MCF 10A (cell line): ENCODE measurements around the gene RGCC. TPM values are rescaled to one million over a fixed set of nuclear protein-coding genes. Genes with fewer than 3 reads are reported as not detected.
A peak's percentile ranks its signal among the peaks of the same experiment; 100 is the strongest.

Source experiments
- Bru-seq: library from RNA; stranded (reverse); fragments of 400-500 nt; gene quantifications from one replicate; lab custom pipeline; 2021; lab: Mats Ljungman, UMichigan
- BruChase-seq, 2 experiments: library from RNA; stranded (reverse); fragments of 400-500 nt; gene quantifications; one replicate each; lab custom pipeline; 2021; lab: Mats Ljungman, UMichigan
- BruUV-seq: library from RNA; stranded (reverse); fragments of 400-500 nt; replicated peaks from 2 replicates; lab custom pipeline; 2021; lab: Mats Ljungman, UMichigan
- CTCF ChIA-PET: fragments of 300-600 bp; sonication (Branson Sonifier 250); formaldehyde crosslinking; extraction: SDS; loops from one replicate; lab custom pipeline; 2021; ENCODE audit warnings: antibody characterized with exemption, inconsistent platforms; lab: Yijun Ruan, JAX
- POLR2A ChIA-PET: fragments of 300-600, 350-650 bp; sonication (Branson Sonifier 250); formaldehyde crosslinking; extraction: SDS; loops from one replicate; lab custom pipeline; 2020; ENCODE audit warnings: antibody characterized with exemption, inconsistent platforms; lab: Yijun Ruan, JAX
- DNase-seq: peaks from one replicate; pipeline ENCODE4 v3.0.0-alpha.2; 2018; ENCODE audit not compliant: unreplicated experiment
- H3K27ac Mint-ChIP-seq: one replicate; pipeline ENCODE4 v1.8.0; 2022; ENCODE audit warnings: mild to moderate bottlenecking, low read depth, mixed read lengths; ENCODE audit not compliant: unreplicated experiment
- H3K27me3 Mint-ChIP-seq: one replicate; pipeline ENCODE4 v1.8.0; 2022; ENCODE audit warnings: mixed read lengths; ENCODE audit not compliant: insufficient read depth, unreplicated experiment
- H3K36me3 Mint-ChIP-seq: one replicate; pipeline ENCODE4 v1.8.0; 2022; ENCODE audit warnings: mild to moderate bottlenecking, moderate library complexity, mixed read lengths; ENCODE audit not compliant: insufficient read depth, unreplicated experiment
- H3K4me1 Mint-ChIP-seq: one replicate; pipeline ENCODE4 v1.8.0; 2022; ENCODE audit warnings: mixed read lengths; ENCODE audit not compliant: insufficient read depth, unreplicated experiment
- H3K4me3 Mint-ChIP-seq: one replicate; pipeline ENCODE4 v1.8.0; 2022; ENCODE audit warnings: mild to moderate bottlenecking, moderate library complexity, mixed read lengths; ENCODE audit not compliant: unreplicated experiment
- H3K9me3 Mint-ChIP-seq: one replicate; pipeline ENCODE4 v1.8.0; 2022; ENCODE audit warnings: mixed read lengths; ENCODE audit not compliant: unreplicated experiment
- intact Hi-C: fragments of 100-400 bp; cut with micrococcal nuclease; formaldehyde crosslinking; loops from 2 replicates; pipeline ENCODE4 v1.14.1; 2022
- long read RNA-seq: library from polyadenylated mRNA; stranded (forward); transcript quantifications from one replicate; pipeline ENCODE4 v2.0.0, GENCODE V29; 2022
- total RNA-seq: library from RNA; stranded (reverse); gene quantifications from 2 replicates; pipeline ENCODE4 v1.2.3, GENCODE V29; 2022
- TF ChIP-seq, protein P1 (sequence below): fragments of 200-600 bp; IDR thresholded peaks from one replicate; pipeline ENCODE4 v1.8.0; 2022; ENCODE audit warnings: antibody characterized with exemption, mild to moderate bottlenecking; ENCODE audit not compliant: unreplicated experiment

Gene RGCC, protein sequence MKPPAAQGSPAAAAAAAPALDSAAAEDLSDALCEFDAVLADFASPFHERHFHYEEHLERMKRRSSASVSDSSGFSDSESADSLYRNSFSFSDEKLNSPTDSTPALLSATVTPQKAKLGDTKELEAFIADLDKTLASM
- total RNA-seq: 2.9 and 3.7 TPM in 2 replicates
- percentile 59 among the genes with signal in this experiment for Bru-seq, nascent RNA
- BruChase-seq, experiment 1, labeled RNA remaining after a 6-hour chase: percentile 35 among the genes with signal in this experiment
- percentile 38 among the genes with signal in this experiment for BruChase-seq, experiment 2, labeled RNA remaining after a 2-hour chase
- long read RNA-seq, transcript RGCC-201 (5 exons, 960 nt): major isoform, 6 of 6 reads
- long read RNA-seq, partial matches to known transcripts: 0 of 6 reads
- long read RNA-seq, other reads (novel, unspliced or antisense): 0 of 6 reads

DNA sequence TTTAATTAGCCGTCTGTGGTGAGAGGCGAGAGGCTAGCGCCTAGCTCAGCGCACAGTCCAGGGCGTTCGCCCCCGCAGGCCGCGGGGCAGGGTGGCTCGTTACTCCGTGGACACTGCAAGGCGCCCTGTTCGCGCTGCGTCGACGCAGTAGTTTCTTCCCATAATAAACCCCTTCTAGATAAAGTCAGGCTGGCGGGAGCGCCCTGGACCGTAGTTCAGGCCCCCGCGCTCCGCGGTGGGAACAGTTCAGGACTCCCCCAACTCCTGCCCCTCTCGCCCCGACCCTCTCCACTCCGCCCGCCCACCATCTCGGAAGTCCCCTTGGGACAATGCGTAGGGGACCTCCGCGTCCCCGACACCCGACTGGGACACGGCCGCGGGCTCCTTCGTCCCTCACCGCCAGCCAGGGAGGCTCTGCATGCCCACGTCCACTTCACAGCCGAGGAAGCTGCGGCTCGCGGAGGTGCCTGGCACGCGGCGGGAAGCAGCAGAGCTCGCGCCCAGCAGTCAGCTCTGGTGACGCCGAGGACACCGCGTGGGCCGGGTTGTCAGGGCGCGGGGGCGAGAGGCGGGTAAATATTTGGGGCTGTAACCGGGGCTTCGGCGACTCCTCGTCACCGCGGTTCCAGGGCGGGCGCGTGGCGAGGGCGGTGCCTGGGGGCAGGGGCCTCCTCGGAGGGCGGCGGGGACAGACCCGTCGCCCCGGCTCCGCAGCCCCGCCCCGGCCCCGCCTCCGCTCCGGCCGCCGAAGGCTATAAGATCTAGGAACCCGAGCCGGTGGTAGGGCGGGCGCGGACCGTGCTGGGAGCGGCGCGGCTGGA lies at the start of gene RGCC:
Gene RGCC (plus strand): TSS at position 783 of the 821 bp plus-strand sequence. CDS start 158 bp downstream, outside the sequence.
- Mint-ChIP-seq H3K9me3 (no peaks in the 10 kb centered on the region), H3K36me3 (no peaks in the 10 kb centered on the region), H3K4me3 (peak within 1 kb of the TSS; percentile 67), H3K27me3 (no peaks in the 10 kb centered on the region), H3K27ac (no peak within 1 kb of the TSS), H3K4me1 (peaks cover 12% of the 10 kb centered on the region)
- POLR2A ChIA-PET: interaction anchor here (0.6 to 1.5 kb wide), 3 partner anchors 12 to 193 kb away, joined by 3 to 5 read pairs (median 3); no protein-coding TSS in a partner anchor
- CTCF ChIA-PET: no interaction called here
- no TSS peak for BruUV-seq
- DNase-seq: peak; percentile 48
- TF ChIP-seq, protein P1, sequence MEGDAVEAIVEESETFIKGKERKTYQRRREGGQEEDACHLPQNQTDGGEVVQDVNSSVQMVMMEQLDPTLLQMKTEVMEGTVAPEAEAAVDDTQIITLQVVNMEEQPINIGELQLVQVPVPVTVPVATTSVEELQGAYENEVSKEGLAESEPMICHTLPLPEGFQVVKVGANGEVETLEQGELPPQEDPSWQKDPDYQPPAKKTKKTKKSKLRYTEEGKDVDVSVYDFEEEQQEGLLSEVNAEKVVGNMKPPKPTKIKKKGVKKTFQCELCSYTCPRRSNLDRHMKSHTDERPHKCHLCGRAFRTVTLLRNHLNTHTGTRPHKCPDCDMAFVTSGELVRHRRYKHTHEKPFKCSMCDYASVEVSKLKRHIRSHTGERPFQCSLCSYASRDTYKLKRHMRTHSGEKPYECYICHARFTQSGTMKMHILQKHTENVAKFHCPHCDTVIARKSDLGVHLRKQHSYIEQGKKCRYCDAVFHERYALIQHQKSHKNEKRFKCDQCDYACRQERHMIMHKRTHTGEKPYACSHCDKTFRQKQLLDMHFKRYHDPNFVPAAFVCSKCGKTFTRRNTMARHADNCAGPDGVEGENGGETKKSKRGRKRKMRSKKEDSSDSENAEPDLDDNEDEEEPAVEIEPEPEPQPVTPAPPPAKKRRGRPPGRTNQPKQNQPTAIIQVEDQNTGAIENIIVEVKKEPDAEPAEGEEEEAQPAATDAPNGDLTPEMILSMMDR: no peak
- intact Hi-C loops: no loop called here

DNA sequence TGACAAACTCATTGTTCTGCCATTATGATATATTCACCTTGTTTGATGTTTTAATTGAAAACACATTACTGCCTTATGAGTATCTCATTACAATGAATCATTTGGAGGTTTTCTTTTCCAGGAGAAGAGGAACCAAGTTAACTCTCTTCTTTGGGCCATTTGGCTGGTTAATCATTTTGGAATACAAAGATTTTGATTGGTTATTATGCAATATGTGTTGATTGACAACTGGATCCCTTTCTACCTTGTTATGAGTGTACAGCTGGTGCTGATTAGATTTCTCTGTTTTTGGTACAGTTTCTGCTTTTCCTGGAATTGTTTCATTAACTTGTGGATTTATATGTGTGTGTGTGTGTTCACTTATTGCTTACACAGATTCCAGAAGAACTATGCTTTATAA lies 49.2 kb upstream of the RGCC start:
- Mint-ChIP-seq H3K27me3 (no peaks in the 10 kb centered on the region), H3K36me3 (no peaks in the 10 kb centered on the region), H3K27ac (no peak overlapping the region), H3K4me1 (no peaks in the 10 kb centered on the region), H3K9me3 (no peaks in the 10 kb centered on the region), H3K4me3 (no peak overlapping the region)
- TF ChIP-seq, protein P1: no peak
- BruUV-seq: no TSS peak
- intact Hi-C loops: no loop called here
- no peak for DNase-seq
- ChIA-PET CTCF (interaction anchor here (7.6 kb wide), 1 partner anchor 246 kb away, joined by 122 read pairs; no protein-coding TSS in a partner anchor), POLR2A (no interaction called here)

DNA sequence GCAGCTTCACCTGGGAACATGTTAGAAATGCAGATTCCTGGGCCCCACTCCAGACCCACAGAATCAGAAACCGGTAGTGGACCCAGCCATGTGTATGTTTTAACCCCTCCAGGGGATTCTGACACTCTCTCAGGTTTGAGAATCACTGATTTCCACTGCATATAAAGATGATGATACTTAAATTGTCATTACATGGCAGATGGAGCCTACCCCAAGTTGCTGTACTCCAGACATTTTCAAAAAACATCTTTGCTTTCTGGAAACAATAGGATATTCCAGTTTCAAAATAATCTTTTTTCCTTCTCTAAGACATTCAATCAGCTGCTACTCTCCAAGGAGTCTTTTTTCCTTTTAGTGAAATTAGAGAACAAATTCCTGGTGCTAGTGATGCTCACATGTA lies 48.6 kb upstream of the RGCC start:
- TF ChIP-seq, protein P1: no peak
- intact Hi-C loops: no loop called here
- no TSS peak for BruUV-seq
- H3K4me1 Mint-ChIP-seq: no peaks in the 10 kb centered on the region
- H3K27ac Mint-ChIP-seq: no peak overlapping the region
- no peaks in the 10 kb centered on the region for H3K36me3 Mint-ChIP-seq
- DNase-seq: no peak
- H3K27me3 Mint-ChIP-seq: no peaks in the 10 kb centered on the region
- H3K9me3 Mint-ChIP-seq: no peaks in the 10 kb centered on the region
- CTCF ChIA-PET: interaction anchor here (1.0 to 7.6 kb wide), 3 partner anchors 139 to 260 kb away, joined by 3 to 122 read pairs (median 4); no protein-coding TSS in a partner anchor
- no peak overlapping the region for H3K4me3 Mint-ChIP-seq
- POLR2A ChIA-PET: no interaction called here
